Hindlimb muscle (tissue), 1 donor: Measurements from ENCODE around the gene ZBTB8B. TPM values are rescaled to one million over a fixed set of nuclear protein-coding genes. Genes with fewer than 3 reads are reported as not detected.
"Not testable (repeated sequence)": the region's sequence is repeated elsewhere in the genome, so short reads cannot be mapped to it uniquely, and the experiment has no call there.

Source experiments
- DNase-seq: peaks from one replicate; pipeline ENCODE4 v3.0.0-alpha.2; 2013
- polyA plus RNA-seq: library from polyadenylated mRNA; unstranded; fragments of 120-200 nt; gene quantifications from one replicate; pipeline ENCODE4 v1.2.1, GENCODE V29; 2013; ENCODE audit not compliant: insufficient read length

The ZBTB8B gene
- polyA plus RNA-seq, 1 donor = 0.14 TPM

GRCh38 chr1:32470991-32471694, 6.3 kb downstream of the ZBTB8B start:
- no peak for DNase-seq

DNA sequence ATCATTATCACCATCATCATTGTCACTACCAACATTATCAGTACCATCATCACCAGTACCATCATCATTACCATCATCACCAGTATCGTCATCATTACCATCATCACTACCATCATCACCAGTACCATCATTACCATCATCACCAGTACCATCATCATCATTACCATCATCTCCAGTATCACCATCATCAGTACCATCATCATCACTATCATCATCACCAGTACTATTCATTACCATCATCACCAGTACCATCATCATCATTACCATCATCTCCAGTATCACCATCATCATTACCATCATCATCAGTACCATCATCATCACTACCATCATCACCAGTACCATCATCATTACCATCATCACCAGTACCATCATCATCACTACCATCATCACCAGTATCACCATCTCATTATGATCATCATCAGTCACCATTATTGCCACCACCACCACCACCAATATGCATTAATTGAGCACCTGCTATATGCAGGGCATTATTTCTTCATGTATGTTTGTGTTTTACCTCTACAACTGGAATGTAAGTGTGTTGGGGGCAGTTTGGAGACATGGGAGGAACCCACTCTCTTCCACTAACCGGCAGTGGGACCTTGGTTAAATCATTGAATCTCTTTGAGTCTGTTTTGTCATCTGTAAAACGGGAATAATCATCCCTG, 7.0 kb downstream of the ZBTB8B start:
- no peak for DNase-seq

DNA sequence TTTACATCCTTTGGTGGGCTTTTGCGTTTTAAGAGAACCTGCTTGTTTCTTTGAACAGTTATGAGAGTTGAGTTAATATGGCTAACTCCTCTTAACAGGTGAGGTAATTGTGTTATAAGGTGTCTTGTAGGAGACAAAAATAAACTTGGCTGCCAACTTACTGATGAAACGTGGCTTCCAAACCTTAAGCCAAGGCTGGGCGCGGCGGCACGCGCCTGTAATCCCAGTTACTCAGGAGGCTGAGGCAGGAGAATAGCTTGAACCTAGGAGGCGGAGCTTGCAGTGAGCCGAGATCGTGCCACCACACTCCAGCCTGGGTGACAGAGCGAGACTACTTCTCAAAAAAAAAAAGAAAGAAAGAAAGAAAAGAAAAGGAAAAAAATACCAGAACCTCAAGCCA, 8.1 kb downstream of the ZBTB8B start:
- DNase-seq = not testable (repeated sequence)

DNA sequence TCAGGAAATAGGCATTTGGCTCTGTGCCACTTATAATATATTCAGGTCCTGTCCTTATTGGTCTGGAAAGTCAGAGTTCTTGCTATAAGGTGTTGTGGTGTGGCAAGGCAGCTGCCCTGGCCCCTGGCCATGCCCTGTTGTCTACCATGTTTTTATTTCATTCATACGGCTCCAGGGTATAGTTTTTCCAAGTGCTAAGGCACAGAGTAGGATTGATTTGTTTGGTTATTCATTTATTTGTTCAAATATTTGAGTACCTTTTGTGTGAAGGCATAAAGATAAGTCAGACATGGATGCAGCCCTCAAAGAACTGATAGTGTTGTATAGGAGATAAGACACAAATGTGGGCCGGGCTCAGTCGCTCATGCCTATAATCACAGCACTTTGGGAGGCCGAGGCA, 10.1 kb downstream of the ZBTB8B start:
- no peak for DNase-seq

GRCh38 chr1:32480003-32480402, 15.1 kb downstream of the ZBTB8B start:
- no peak for DNase-seq

- DNase-seq = no peak
These were observed 15.9 kb downstream of the ZBTB8B start for GRCh38 chr1:32480761-32481160.

DNA sequence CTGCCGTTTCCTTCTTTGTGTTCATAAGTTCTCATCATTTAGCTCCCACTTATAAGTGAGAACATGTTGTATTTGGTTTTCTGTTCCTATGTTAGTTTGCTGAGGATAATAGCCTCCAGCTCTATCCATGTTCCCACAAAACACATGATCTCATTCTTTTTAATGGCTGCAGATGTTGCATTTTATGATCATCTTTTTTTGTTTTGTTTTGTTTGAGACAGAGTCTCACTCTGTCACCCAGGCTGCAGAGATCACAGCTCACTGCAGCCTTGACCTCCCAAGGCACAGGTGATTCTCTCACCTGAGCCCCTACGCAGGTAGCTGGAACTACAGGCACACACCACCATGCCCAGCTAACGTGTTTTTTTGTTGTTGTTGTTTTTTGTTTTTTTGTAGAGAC, 16.9 kb downstream of the ZBTB8B start:
- DNase-seq = not testable (repeated sequence)

DNA sequence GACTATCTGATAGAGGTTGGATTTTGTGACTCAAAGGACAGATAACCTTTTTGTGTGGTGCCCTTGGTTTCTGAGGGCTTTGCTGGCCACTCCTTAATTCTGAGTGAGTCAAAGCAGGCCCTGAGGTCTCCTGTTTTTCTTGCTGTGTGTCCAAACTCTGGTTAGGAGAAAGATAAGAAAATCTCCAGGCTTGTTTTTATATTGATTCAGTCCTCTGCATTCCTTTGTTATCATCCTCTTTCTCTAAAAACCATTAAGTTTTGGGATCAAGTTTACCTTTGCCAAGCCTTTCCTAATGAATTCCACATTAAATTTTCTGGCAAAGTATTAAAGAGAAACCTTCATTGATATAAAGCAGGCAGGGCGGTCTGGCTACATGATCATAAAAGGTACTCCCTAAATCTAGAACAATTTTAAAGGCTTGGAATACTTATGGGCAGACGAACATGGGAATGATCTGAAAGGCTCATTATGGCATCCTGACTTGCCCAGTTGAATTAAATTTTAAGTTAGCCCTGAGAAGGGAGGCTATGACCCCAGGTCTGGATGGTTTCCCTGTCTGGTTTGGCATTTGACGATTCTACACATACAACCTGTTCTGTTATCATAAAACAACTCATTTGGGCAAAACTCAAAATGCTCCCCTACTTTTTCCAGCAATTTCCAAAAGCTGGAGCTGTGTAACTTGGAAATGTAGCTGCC, 20.8 kb downstream of the ZBTB8B start:
- no peak for DNase-seq

GRCh38 chr1:32486463-32487113, 21.7 kb downstream of the ZBTB8B start:
- no peak for DNase-seq

- no peak for DNase-seq
These were observed 22.3 kb downstream of the ZBTB8B start for GRCh38 chr1:32487182-32487581.

DNA sequence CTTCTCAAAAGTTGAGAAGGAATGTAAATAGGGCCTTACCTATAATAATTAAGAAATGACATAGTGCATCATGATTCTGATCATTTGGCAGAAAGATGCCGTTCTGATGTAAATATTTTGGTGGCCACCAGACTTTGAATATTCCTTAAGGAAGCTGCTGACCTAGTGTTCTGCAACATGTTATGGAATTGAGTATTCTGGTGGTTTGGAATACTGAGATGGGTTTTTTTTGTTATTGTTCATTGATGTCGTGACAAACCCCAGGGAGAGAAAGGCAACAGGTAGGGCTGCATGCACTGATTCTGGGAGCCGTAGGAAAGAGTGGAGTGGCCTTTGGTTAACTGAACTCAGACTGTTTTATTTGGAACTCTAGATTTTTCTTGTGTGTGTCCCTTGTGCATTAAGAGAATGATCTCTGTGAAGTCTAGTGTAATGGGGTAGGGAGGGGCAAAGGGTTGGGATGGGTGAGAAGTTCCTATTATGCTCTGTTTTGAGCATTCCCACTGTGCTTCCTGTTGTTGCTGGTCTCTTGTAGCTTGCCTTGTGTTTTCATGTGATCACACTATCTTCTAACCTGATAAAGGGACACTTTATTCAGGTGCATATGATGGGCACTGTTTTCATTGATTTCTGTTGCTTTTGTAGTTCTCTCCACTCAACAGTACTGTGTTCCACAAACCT, 25.0 kb downstream of the ZBTB8B start:
- no peak for DNase-seq

DNA sequence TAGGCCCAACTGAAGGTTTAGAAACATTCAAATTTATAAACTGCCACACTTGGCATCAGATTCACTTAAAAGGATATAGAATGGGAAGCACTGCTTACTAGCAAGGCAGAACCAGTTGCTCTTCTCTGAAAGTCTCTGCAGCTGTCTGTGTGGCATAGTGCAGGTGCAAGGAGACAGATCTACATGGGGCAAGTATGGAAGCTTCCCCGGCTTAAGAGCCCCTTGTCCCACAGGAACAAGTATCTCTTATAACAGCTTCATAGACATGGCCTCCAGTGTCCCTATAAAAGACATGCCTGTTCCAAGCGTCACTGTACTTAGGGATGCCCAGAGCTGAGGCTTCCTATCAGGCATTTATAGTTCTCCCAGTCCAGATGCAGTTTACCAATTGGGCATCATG, 26.5 kb downstream of the ZBTB8B start:
- DNase-seq = no peak

GRCh38 chr1:32494196-32494595, 29.3 kb downstream of the ZBTB8B start:
- DNase-seq = no peak

DNA sequence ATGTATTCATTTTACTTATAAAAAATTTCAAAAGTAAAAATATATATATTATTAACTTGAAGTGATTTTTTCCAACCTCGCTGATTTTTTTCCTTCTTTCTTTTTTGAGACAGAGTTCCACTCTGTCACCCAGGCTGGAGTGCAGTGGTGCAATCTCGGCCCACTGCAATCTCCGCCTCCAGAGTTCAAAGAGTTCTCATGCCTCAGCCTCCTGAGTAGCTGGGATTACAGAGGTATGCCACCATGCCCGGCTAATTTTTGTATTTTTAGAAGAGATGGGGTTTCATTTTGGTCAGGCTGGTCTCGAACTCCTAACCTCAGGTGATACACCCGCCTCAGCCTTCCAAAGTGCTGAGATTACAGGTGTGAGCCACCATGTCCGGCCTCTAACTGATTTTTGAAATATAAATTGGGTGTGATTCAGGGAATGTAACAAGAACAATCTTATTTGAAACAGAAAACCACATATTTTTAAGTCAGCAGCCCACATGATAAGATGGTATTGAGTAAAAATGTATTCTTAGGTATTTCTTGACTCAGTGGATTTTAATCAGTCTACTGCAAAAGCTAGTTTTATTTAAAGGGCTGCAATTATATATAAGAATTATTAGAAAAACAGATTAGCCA, 30.0 kb downstream of the ZBTB8B start:
- no peak for DNase-seq

DNA sequence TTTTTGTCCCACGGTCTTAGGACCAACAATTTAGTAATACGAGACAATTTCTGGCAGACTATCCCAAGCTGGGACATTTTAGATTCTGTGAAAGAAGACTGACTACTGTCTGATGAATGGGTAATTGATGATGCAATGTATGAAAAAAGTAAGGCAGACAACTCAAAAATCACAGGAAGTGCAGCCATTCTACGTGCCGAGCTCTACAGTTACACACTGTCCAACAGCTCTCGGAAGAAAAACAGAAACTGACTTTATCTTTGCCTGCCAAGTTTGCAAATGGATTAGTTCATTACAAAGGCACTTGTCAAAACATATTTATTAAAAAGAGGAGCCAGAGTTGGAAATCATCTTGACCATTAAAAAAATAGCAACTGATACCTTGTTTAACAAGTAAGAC, 31.3 kb downstream of the ZBTB8B start:
- DNase-seq = no peak

GRCh38 chr1:32498751-32499150, 33.9 kb downstream of the ZBTB8B start:
- no peak for DNase-seq

DNA sequence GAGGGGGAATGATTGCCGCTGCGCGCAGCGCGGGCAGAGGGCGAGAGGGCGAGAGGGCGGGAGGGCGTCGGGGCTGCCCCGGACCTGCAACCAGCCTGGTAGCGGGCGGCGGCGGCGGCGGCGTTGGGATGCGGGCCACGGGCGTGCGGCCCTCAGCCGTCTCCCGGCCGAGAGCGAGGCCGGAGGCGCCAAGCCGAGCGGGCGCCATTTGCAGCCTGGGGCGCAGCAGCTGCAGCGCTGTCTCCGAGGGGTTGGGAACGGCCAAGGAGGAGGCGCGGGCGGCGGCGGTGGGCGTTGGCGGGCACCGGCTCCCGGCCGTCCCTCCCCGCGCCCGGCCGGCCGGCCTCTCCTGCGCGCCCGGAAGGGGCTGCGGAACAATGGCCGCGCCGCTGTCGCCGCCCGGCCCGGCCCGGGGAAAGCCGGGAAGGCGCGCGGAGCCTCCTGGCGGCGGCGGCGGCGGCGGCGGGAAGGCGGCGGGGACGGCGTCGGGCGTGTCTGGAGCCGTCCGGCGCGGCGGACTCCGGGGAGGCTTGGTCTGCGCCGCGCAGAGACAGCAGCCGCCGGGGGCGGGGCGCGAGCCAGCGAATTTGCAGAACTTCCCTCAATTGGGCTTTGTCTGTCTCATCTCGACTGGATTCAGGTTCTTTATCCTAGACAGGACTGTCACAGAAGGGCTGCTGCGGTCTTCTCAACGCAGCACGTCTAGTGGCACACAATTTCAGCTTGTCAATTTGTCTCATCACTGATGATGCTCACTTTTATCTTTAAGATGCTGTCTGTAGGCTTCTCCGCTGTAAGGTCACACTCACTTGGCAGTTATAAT, 35.7 kb downstream of the ZBTB8B start:
- peak; percentile 60 for DNase-seq

DNA sequence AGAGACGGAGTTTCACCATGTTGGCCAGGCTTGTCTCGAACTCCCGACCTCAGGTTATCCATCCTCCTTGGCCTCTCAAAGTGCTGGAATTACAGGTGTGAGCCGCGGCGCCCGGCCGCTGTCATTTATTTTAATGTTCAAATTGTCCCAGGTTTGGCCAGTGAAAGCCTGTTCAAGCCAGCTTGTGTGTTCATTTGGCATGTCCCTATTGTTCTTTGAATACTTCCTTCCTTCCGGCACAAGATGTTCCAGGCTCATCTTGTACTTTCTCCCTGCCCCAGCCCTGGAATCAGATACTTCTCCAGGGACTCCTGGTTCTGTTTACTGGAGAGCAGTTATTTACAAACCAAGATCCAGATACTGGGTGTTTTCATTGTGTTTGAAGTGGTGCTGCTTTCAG, 37.0 kb downstream of the ZBTB8B start:
- DNase-seq = no peak

- DNase-seq = no peak
These were observed 38.3 kb downstream of the ZBTB8B start for GRCh38 chr1:32503153-32503552.

GRCh38 chr1:32507021-32507420, 42.1 kb downstream of the ZBTB8B start:
- no peak for DNase-seq

DNA sequence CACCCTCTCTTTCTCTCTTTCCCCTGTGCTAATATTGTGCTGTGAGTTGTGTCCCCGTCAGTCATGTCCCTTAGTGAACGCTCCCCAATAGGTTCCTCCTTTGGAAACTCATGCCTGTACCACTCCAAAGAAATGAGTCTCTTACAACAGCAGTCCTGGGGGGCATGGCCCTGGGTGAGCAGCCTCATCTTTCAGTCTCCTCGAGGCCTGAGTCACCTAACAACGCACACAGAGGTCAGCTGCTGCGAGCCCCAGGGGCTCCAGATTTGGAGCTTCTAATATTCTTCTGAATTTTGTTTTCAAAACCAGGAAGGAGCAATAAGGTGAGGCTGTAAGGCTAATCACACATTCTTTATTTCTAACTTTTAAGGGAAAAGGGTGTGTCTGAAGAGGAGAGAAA, 43.9 kb downstream of the ZBTB8B start:
- no peak for DNase-seq
